ENCODE data around the gene BORCS5.

BORCS5 gene

DNA sequence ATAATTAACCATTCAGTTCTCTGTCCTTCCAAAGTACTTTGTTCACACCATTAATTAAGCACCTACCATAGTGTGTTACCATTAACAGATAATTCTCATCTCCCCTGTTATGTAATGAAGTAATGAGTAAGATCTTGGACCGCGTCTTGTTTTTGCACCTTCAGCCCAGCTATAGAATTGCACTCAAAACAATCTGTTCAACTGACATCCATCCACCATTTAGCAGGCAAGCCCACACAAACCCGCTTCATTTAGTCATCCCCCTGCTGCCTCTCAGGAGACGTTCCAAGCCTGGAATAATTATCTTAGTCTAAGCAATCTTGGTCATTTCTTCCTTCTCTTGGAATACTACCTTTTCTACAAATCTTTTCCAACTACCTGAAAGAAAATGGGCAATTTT is 131.4 kb downstream of the BORCS5 start:
- intact Hi-C loops (cut with DNase I; ENCODE audit: low total_unique reads): no loop called here
- TF ChIP-seq, protein P1, sequence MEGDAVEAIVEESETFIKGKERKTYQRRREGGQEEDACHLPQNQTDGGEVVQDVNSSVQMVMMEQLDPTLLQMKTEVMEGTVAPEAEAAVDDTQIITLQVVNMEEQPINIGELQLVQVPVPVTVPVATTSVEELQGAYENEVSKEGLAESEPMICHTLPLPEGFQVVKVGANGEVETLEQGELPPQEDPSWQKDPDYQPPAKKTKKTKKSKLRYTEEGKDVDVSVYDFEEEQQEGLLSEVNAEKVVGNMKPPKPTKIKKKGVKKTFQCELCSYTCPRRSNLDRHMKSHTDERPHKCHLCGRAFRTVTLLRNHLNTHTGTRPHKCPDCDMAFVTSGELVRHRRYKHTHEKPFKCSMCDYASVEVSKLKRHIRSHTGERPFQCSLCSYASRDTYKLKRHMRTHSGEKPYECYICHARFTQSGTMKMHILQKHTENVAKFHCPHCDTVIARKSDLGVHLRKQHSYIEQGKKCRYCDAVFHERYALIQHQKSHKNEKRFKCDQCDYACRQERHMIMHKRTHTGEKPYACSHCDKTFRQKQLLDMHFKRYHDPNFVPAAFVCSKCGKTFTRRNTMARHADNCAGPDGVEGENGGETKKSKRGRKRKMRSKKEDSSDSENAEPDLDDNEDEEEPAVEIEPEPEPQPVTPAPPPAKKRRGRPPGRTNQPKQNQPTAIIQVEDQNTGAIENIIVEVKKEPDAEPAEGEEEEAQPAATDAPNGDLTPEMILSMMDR (IDR thresholded peaks at IDR 0.05): no peak
- H3K36me3 ChIP-seq: peaks cover 0 to 29% (median 14%) of the 10 kb centered on the region in 3 donors
- no peak for DNase-seq
- no peaks in the 10 kb centered on the region for H3K9me3 ChIP-seq
- H3K4me3 ChIP-seq: no peak overlapping the region
- no peaks in the 10 kb centered on the region for H3K27me3 ChIP-seq
- no peak overlapping the region for H3K27ac ChIP-seq
- H3K4me1 ChIP-seq: no peaks in the 10 kb centered on the region

DNA sequence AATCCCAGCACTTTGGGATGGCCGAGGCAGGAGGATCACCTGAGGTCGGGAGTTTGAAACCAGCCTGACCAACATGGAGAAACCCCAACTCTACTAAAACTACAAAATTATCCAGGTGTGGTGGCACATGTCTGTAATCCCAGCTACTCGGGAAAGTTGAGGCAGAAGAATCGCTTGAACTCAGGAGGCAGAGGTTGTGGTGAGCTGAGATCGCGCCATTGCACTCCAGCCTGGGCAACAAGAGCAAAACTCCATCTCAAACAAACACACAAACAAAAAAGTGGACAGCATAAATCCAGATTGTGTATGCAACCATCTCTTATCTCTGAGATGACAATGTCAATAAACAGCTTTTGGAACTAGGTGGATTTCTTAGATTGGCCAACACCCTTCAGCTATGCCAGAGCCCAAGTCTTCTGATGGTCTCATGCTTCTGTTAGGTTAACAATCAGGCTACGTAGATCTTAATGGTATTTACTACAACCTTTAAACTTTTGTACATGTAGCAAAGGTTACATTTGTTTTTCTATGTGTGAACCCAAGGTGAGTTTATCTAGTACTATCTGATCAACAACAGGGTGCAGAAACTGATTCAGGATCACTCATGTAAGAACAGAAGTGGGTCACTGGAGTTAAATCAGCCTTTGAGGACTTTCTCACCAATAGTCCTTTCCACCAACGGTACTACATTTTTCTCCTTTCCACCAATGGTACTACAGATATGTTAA is 132.1 kb downstream of the BORCS5 start:
- TF ChIP-seq, protein P1 (IDR thresholded peaks at IDR 0.05): no peak
- peaks cover 0 to 29% (median 14%) of the 10 kb centered on the region in 3 donors for H3K36me3 ChIP-seq
- H3K4me3 ChIP-seq: no peak overlapping the region
- H3K9me3 ChIP-seq: no peaks in the 10 kb centered on the region
- no peaks in the 10 kb centered on the region for H3K4me1 ChIP-seq
- no peaks in the 10 kb centered on the region for H3K27me3 ChIP-seq
- no peak for DNase-seq
- intact Hi-C loops (cut with DNase I; ENCODE audit: low total_unique reads): no loop called here
- no peak overlapping the region for H3K27ac ChIP-seq

DNA sequence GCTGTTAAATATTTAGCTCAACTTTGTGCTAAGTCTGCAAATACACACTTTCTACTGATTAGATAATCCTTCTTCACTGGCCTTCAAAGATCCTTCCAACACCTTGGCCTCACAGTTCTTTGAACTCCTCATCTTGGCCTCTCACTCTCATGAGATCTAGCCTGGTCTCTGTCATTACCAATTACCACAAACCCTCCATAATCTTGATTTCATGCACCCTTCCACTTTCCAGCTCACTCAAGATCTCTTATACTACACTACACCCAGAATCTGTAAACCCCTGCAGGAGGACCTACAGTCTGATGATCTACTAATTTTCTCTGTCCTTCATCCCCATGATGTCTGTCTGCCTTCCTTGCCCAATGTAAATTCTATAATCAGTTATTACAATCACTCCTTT is 134.7 kb downstream of the BORCS5 start:
- H3K27me3 ChIP-seq: no peaks in the 10 kb centered on the region
- no peaks in the 10 kb centered on the region for H3K9me3 ChIP-seq
- H3K4me1 ChIP-seq: no peaks in the 10 kb centered on the region
- TF ChIP-seq, protein P1 (IDR thresholded peaks at IDR 0.05): no peak
- no peak overlapping the region for H3K4me3 ChIP-seq
- peaks cover 0 to 14% (median 9%) of the 10 kb centered on the region in 3 donors for H3K36me3 ChIP-seq
- intact Hi-C loops (cut with DNase I; ENCODE audit: low total_unique reads): no loop called here
- DNase-seq: no peak
- H3K27ac ChIP-seq: no peak overlapping the region

DNA sequence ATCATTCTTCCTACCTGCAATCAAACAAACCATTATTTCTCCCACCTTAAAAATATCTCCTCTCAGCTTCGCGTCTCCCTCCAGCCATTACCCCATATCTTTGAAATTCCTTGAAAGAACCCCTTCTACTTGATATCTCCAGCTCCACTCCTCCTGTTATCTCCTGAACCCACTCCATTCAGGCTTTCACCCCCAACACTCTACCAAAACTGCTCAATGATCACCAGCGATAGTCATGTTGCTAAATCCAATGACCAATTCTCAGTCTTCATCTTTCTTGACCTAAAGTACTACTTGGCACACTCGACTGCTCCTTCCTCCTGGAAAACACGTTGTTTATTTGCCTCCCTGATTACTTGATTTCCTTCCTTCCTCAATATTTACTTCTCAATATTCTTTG is 135.7 kb downstream of the BORCS5 start:
- intact Hi-C loops (cut with DNase I; ENCODE audit: low total_unique reads): no loop called here

DNA sequence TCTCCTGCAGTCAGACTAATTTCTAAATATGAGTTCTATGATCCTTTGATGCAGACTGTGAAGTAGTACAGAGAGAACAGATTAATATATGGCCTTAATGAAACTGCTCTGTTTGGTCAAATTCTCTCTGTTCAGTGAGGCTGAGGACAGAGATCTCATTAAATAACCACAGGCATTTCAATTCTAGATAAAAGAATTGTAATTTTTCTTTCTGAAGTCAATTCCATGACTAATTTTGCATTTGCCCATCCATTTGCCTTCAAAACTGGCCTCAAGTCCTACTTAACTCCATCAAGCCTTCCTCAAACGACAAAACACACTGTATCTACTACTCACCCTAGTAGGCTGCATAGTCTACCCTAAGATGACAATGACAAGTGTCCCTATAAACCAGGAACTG is 138.7 kb downstream of the BORCS5 start:
- H3K36me3 ChIP-seq: peaks cover 0 to 8% (median 0%) of the 10 kb centered on the region in 3 donors
- no peaks in the 10 kb centered on the region for H3K27me3 ChIP-seq
- H3K27ac ChIP-seq: no peak overlapping the region
- DNase-seq: no peak
- TF ChIP-seq, protein P1 (IDR thresholded peaks at IDR 0.05): no peak
- no peak overlapping the region for H3K4me3 ChIP-seq
- H3K4me1 ChIP-seq: no peaks in the 10 kb centered on the region
- intact Hi-C loops (cut with DNase I; ENCODE audit: low total_unique reads): no loop called here
- H3K9me3 ChIP-seq: no peaks in the 10 kb centered on the region

More for the DNA sequence above, 135.7 kb downstream of the BORCS5 start:
- DNase-seq: no peak
- H3K27ac ChIP-seq: no peak overlapping the region
- no peaks in the 10 kb centered on the region for H3K27me3 ChIP-seq
- no peaks in the 10 kb centered on the region for H3K4me1 ChIP-seq
- no peak overlapping the region for H3K4me3 ChIP-seq
- H3K36me3 ChIP-seq: peaks cover 0 to 13% (median 10%) of the 10 kb centered on the region in 3 donors
- no peaks in the 10 kb centered on the region for H3K9me3 ChIP-seq
- TF ChIP-seq, protein P1 (IDR thresholded peaks at IDR 0.05): no peak

All from tibial artery (tissue), 4 donors.